PFSK-1 (cell line): Measurements from ENCODE around the gene HS3ST4. TPM values are rescaled to one million over a fixed set of nuclear protein-coding genes. Genes with fewer than 3 reads are reported as not detected.

Source experiments
- FOXP2 ChIP-seq: optimal IDR thresholded peaks from 2 replicates; pipeline ENCODE3; 2011; ENCODE audit warnings: borderline replicate concordance, control low read depth, inconsistent platforms; ENCODE audit not compliant: insufficient read depth; ENCODE audit errors: extremely low read length, extremely low read depth
- POLR2AphosphoS5 ChIP-seq: IDR thresholded peaks from 2 replicates; pipeline ENCODE4 v1.6.1; 2012; ENCODE audit warnings: low read depth, mild to moderate bottlenecking, control low read depth, low read length, moderate library complexity
- REST ChIP-seq, 2 experiments: IDR thresholded peaks; 2 replicates each; pipeline versions ENCODE4 v1.6.1 to v1.8.0; 2011 to 2012; ENCODE audit warnings: low read depth in 2 of 2, low read length in 2 of 2, control low read depth in 1 of 2, inconsistent platforms in 1 of 2, mild to moderate bottlenecking in 1 of 2, moderate library complexity in 1 of 2; ENCODE audit not compliant: insufficient read depth in 1 of 2
- SIN3A ChIP-seq: IDR thresholded peaks from 2 replicates; pipeline ENCODE4 v1.6.1; 2012; ENCODE audit warnings: mild to moderate bottlenecking, low read length, moderate library complexity, borderline replicate concordance; ENCODE audit not compliant: insufficient read depth
- TAF1 ChIP-seq: IDR thresholded peaks from 2 replicates; pipeline ENCODE4 v1.6.1; 2012; ENCODE audit warnings: low read length, control low read depth, borderline replicate concordance; ENCODE audit not compliant: insufficient read depth
- polyA plus RNA-seq: library from polyadenylated mRNA; unstranded; fragments of >200 nt; gene quantifications from one replicate; pipeline ENCODE4 v1.2.1, GENCODE V29; 2012; ENCODE audit warnings: low read depth, missing spikeins; ENCODE audit not compliant: insufficient read length

The HS3ST4 gene
- not detected for polyA plus RNA-seq

GRCh38 chr16:25691519-25692091 is at the start of gene HS3ST4:
TSS of gene HS3ST4 (plus strand) at chr16:25691959.
- TF ChIP-seq POLR2AphosphoS5, result no peak
- TF ChIP-seq FOXP2, result no peak

GRCh38 chr16:25643633-25644032 is 48.1 kb upstream of the HS3ST4 start:
- no peak for TF ChIP-seq POLR2AphosphoS5
- TF ChIP-seq SIN3A, result no peak
- TF ChIP-seq TAF1, result no peak
- no peak for TF ChIP-seq REST (IDR thresholded peaks at IDR 0.05; ENCODE audit: insufficient read depth in 1 of 2, low read depth in 2 of 2, low read length in 2 of 2)
- no peak for TF ChIP-seq FOXP2

GRCh38 chr16:25656639-25657038 is 35.1 kb upstream of the HS3ST4 start:
- TF ChIP-seq SIN3A (no peak), POLR2AphosphoS5 (no peak), REST (IDR thresholded peaks at IDR 0.05; ENCODE audit: insufficient read depth in 1 of 2, low read depth in 2 of 2, low read length in 2 of 2) (no peak), FOXP2 (no peak), TAF1 (no peak)

GRCh38 chr16:25676820-25677219 is 14.9 kb upstream of the HS3ST4 start:
- no peak for TF ChIP-seq TAF1
- no peak for TF ChIP-seq SIN3A
- no peak for TF ChIP-seq FOXP2
- TF ChIP-seq POLR2AphosphoS5, result no peak
- no peak for TF ChIP-seq REST (IDR thresholded peaks at IDR 0.05; ENCODE audit: insufficient read depth in 1 of 2, low read depth in 2 of 2, low read length in 2 of 2)

- TF ChIP-seq SIN3A, result no peak
- TF ChIP-seq FOXP2, result no peak
- TF ChIP-seq TAF1, result no peak
- no peak for TF ChIP-seq POLR2AphosphoS5
- no peak for TF ChIP-seq REST (IDR thresholded peaks at IDR 0.05; ENCODE audit: insufficient read depth in 1 of 2, low read depth in 2 of 2, low read length in 2 of 2)
Measured at GRCh38 chr16:25679511-25679910, 12.2 kb upstream of the HS3ST4 start.
